Pons (tissue), 1 donor: Measurements from ENCODE around the gene LAMTOR5.
"Not testable (repeated sequence)": the region's sequence is repeated elsewhere in the genome, so short reads cannot be mapped to it uniquely, and the experiment has no call there.

Source experiments
- DNase-seq: peaks from one replicate; pipeline ENCODE4 v3.0.0-alpha.2; 2016; ENCODE audit warnings: low spot score

Gene LAMTOR5

DNA sequence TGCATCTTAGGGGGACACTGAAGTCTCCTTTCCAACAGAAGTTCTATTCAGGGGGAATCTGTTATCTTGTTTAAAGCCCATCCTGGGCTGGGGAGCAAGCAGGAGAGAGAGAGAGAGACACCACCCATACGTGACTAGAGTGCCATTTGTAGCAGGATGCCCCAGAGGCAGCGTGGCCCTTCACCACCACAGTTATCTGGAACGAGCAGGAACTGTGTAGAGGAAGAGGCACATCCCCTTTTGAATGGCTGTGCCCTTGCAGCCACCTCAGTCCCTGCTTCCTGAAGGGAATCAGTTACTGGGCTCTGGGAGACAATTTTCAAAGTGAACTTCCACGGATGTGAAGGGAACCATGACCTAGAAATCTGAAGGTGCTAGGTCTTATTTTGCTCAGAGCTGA is 19.4 kb upstream of the LAMTOR5 start:
- DNase-seq, result no peak

DNA sequence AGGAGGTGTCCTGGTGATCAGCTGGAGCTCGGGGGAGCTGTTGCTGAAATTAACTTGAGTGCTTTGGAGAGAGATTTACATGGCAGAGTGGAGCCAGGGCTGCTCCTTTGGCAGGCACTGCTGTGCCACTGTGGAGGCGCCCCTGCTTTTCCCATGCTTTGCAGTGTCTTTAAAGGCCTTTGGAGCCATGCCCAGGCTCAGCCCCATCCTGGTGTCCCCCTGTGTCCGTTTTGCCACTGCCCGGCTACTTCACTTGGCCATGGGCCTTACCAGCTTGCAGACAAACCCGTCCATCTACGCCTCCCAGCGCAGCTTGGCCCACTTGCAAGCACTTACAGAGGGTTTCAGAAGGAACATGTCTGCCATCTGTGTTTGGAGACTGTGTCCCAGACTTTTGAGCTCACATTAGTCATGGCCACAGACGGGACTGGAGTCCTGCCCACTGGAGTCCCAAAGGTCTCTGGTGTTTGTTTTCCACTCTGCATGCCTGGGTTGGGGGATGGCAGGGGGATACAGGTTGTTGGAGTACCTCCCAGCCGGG is 18.2 kb upstream of the LAMTOR5 start:
- DNase-seq, result peak; percentile 24

DNA sequence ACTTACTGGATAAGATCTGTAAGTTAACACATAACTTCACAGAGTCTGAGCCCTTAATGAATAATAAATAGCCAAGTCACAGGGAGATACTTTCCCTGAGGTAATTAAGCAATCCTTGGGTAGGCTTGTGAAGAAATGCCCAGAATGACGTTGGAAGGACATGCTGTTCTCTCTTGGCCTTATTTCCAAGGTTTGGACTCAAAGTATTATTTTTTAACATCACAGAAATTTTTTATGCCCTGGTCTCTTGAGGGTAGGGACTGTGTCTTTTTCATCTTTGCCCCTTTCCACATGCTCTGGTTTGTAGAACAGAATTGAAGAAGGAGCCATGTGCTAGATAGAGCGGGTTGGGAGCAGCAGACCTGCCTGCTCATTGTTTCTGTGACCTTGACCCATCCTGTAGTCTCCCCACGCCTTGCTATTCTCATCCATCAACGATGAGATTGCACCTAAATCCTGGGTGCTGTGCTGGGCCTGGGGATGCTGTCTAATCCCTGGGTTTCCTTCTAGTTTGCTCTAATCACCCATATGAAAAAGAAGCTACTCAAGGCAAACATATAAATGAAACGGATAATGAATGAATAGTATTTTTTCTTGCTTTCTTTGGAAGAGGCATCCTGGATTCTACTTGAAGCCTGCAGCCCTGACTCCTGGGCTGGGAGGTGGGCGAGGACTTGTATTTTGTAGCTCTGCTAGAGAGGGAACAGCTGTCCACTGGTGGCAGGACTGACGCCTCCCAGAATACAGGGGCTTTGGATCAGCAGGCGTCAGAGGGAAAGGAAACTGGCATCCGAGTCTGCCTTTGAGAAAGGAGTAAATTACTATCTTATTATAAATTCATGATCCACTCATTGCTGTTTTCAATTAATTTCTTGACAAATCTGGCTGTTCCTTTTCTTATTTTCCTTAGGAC is 17.5 kb upstream of the LAMTOR5 start:
- no peak for DNase-seq

GRCh38 chr1:110420874-110421793 is 13.6 kb upstream of the LAMTOR5 start:
- no peak for DNase-seq

GRCh38 chr1:110420023-110420662 is 12.6 kb upstream of the LAMTOR5 start:
- no peak for DNase-seq

DNA sequence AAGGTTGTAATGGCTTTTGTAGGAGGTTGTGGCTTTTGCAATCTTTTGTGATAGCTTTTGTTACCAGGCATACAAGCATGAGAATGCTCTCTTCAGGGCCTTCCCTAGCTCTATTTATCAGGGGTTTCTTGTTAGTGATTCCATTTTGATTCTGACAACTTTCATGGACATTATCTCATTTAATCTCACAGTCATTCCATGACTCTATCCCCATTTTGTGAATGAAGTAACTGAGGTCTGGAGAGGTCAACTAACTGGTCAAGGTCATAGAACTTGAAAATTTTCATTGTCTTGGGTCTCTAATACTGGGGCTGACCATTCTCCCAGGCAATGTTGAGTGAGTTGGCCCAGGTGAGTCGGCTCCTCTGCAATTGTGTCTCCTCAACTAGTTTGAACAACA is 11.2 kb upstream of the LAMTOR5 start:
- DNase-seq, result no peak

DNA sequence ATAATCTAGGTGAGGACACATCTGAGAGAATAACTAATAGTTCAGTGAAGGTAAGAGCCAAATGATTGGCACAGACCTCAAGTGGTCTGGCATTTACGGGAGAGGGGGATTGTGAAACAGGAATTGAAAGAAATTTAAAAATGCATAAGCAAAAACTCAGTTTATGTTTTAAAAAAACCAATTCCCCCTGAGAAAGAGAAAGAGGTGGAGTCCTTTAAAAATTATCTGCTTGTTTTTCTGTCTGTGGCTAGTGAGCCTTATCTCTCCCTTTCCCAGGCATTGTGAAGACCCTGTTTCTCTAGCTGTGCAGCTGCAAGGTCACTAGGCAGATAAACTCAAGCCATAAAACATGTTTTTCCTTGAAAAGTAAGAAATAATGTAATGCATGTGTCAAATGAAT is 5.6 kb upstream of the LAMTOR5 start:
- not testable (repeated sequence) for DNase-seq

GRCh38 chr1:110412576-110412975 is 5.1 kb upstream of the LAMTOR5 start:
- DNase-seq, result peak; percentile 79

DNA sequence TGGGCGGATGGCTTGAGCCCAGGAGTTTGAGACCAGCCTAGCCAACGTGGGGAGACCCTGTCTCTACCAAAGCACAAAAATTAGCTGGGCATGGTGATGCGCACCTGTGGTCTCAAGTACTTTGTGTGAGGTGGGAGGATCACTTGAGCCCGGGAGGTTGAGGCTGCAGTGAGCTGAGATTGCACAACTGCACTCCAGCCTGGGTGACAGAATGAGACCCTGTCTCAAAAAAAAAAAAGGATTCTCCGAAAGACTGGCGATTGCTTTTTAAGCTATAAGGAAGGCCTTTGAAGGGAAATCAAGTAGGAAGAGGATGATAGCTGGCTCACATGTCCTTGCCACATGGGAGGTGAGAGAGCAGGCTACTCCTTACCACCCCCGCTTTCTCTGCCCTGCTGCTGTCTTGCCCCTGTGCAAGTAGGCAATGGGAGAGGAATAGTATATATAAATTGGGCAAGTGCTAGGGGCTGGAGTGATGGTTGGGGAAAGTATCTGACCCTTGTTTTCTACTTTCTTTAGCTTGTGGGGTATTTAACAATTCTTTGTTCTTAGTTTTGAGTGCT is 3.8 kb upstream of the LAMTOR5 start:
- no peak for DNase-seq

DNA sequence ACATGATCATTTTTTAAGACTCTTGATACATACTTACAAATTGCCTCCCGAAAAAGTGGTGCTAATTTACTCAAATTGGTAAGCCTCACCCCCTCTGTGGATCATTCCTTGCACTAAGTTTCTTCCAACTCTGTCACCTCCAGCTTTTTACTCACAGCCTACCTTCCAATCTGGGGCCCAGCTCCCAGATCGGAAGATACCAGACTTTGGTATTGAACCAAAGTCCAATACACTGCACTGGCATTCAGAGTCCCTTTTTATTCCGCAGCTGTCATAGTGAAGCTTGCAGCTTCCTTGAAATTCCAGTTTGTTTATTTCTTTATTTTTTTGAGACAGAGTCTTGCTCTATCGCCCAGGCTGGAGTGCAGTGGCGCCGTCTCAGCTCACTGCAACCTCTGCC is 1.8 kb upstream of the LAMTOR5 start:
- DNase-seq, result no peak

DNA sequence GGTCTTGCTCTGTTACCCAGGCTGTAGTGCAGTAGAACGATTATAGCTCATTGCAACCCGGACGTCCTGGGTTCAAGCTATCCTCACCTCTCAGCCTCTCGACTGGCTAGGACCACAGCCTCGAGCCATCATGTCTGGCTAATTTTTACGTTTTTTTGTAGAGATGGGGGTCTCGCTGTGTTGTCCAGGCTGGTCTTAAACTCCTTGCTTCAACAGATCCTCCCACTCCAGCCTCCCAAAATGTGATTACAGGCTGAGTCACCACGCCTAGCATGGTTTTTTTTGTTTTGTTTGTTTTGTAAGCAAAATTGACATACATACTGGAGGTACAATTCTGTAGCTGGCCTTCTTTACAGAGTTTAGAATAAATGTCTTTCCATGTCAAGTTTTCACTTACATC is 994 bp upstream of the LAMTOR5 start:
- no peak for DNase-seq

DNA sequence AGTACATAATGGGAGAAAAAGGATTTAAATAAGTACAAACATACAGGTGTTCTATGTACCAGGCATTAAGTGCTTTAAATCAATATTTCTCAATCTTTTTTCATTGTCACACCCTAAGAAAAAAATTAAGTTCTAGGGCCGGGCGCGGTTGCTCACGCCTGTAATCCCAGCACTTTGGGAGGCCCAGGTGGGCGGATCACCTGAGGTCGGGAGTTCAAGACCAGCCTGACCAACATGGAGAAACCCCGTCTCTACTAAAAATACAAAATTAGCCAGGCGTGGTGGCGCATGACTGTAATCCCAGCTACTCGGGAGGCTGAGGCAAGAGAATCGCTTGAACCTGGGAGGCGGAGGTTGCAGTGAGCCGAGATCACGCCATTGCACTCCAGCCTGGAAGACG is 1.1 kb downstream of the LAMTOR5 start:
- not testable (repeated sequence) for DNase-seq

DNA sequence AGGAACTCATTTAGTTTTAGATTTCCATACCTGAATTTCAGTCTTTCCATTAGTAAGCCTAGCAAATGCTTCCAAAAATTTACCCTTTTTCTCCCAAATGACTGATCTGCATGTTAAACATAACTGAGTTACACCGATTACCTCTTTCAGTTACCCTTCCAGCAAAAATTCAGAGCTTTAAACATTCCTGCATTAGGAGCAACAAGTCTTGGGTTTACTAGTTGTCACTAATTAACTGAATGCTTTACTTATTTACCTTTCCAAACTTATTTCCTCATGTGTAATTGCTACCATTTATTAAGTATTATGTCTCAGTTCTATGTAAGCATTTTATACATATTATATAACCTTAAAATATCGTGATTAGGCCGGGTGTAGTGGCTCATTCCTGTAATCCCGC is 3.1 kb downstream of the LAMTOR5 start:
- DNase-seq, result no peak

DNA sequence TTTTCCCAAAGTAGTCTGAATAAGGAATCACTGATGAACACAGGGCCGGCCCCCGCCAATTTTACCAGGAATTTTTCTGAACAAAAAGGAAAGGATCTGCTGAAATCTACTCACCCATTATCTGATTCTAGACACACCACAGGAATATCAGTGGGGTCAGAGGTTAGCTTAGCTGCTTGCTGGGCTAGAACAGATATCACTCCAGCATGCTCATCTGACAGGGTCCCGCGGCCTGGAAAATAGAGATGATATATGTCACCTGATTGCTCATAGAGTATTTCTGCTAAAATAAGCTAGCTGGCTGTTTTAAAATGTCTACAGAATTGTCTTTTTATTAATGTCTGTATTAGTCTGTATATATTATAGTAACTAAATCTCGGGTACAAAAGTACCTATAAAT is 3.7 kb downstream of the LAMTOR5 start:
- no peak for DNase-seq

DNA sequence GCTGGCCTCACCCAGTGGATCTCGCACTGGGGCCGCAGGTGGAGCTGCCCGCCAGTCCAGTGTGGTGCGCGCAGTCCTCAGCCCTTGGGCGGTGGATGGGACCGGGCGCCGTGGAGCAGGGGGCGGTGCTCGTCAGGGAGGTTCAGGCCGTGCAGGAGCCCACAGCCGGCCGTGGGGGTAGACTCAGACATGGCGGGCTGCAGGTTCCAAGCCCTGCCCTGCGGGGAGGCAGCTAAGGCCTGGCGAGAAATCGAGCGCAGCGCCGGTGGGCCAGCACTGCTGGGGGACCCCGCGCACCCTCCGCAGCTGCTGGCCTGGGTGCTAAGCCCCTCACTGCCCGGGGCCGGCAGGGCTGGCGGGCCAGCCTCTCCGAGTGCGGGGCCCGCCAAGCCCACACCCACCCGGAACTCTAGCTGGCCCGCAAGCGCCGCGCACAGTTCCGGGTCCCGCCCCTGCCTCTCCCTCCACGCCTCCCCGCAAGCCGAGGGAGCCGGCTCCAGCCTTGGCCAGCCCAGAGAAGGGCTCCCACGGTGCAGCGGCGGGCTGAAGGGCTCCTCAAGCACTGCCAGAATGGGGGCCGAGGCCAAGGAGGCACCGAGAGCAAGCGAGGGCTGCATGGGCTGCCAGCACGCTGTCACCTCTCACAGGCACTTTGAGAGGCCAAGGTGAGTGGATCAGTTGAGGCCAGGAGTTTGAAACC is 11.1 kb downstream of the LAMTOR5 start:
- not testable (repeated sequence) for DNase-seq

DNA sequence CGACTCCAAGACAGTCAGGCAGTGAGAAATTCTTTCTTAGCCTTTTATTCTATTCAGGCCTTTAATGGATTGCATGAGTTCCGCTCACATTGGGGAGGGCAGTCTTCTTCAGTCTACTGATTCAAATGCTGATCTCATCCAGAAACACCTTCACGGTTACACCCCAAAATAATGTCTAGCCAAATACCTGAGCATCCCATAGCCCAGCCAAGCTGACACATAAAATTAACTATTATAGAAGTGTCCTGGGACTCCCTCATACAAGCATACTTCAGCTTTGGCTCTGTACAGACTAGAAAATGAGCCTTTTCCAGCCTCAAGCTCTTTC is 13.0 kb downstream of the LAMTOR5 start:
- DNase-seq, result no peak

GRCh38 chr1:110393691-110394492 is 13.6 kb downstream of the LAMTOR5 start:
- no peak for DNase-seq

- DNase-seq, result no peak
Measured at GRCh38 chr1:110393286-110393685, 14.2 kb downstream of the LAMTOR5 start.

DNA sequence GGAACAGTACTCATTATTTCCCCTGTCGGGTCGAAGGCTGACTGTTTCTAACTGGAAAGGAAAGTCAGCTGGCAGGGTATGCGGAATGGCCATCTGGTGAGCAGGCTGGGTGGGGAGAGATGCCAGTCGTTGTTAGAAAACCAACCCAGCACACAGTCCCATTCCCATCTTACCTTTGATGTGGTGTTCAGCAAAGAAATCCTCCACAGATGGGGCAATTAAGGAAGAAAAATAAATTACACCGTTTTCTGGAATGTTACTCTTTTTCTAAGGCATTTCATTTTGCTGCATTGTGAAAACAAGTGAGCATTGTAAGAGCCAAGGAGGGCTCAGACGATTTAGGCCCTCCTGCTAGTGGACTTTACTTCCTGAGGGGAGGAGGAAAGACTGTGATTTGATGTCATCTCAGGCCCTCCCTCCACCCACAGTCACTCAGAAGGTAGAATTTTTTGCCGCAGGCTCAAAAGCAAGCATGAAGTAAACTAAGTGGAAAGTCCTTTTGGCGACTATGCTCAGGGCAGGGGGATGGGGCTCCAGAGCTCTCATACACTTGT is 16.7 kb downstream of the LAMTOR5 start, which contains the start of gene SLC16A4:
SLC16A4 (minus strand) TSS at position 335 of the 554 bp plus-strand sequence. CDS start 1,703 bp downstream, outside the sequence.
- peak; percentile 19 for DNase-seq

DNA sequence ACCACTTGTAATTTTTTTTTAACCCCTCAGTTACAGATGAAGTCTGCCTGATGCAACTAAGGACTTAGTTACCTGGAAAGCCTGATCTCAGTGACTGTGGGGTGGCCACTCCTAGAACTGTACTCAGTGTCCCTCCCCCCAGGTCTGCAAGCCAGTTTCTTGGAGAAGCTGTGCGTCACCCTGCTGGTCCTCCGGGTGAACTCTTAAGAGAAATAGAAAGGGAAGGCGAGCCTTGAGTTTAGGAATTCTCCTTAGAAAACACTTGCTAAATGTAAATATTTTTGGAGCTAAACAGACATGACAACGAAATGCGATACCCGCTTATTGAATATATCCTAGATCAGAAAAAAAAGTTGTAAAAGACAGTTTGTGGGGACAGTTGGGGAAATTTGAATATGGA is 17.4 kb downstream of the LAMTOR5 start:
- DNase-seq, result peak; percentile 7
